ENCODE results near the gene NBEAL1. TPM values are rescaled to one million over a fixed set of nuclear protein-coding genes. Genes with fewer than 3 reads are reported as not detected.
A peak's percentile ranks its signal among the peaks of the same experiment; 100 is the strongest.
"Not testable (repeated sequence)": the region's sequence is repeated elsewhere in the genome, so short reads cannot be mapped to it uniquely, and the experiment has no call there.

NBEAL1 gene
- 11.6 TPM for total RNA-seq (ENCODE audit: unreplicated experiment)
- long read RNA-seq, partial matches to known transcripts, result 2 of 3 reads
- long read RNA-seq, other reads (novel, unspliced or antisense), result 1 of 3 reads

DNA sequence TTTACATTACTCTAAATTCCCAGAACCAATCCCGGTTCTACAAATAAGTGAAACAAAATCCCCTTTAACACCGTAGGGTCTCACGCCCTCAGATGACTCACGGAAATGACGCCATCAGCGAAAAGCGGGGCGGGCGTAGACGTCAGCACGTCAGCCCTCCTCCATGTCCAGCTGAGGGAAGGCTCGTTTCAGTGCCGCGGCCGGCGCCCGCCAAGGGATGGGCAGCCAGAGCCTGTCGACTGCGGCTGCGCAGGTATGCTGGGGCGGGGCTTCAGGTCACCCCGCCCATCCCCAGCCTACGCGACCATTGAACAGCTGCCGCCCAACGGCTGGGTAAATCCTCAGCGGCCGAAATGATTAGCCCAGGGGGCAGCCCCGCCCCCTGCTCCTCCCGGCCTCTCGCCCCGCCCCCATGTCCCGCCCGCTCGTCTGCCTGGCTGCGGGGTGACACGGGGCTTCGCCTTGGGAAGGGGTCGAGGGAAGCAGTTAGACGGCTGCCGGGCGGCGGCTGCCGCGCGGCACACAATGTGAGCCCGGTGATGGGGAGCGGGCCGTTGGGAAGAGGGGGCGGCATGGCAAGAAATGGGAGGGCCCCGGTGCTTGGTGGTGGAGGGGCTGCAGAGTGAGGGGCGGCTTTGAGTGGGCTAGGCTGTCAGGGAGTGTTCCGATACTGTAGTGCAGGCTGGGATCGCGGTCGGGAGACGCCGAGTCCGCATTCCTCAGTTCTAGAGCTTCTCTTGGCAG, at the start of gene NBEAL1:
NBEAL1 (plus strand) TSS at position 420 of the 744 bp plus-strand sequence. CDS start 1,510 bp downstream, outside the sequence.
- H3K27me3 Mint-ChIP-seq (ENCODE audit: unreplicated experiment), result no peaks in the 10 kb centered on the region
- H3K4me3 Mint-ChIP-seq (ENCODE audit: unreplicated experiment), result peak within 1 kb of the TSS; percentile 96
- peak; percentile 99 for DNase-seq (ENCODE audit: low spot score)
- no peaks in the 10 kb centered on the region for H3K36me3 Mint-ChIP-seq (ENCODE audit: low read depth, unreplicated experiment)
- peaks cover 11% of the 10 kb centered on the region for H3K4me1 Mint-ChIP-seq (ENCODE audit: unreplicated experiment)
- TF ChIP-seq, protein P1, sequence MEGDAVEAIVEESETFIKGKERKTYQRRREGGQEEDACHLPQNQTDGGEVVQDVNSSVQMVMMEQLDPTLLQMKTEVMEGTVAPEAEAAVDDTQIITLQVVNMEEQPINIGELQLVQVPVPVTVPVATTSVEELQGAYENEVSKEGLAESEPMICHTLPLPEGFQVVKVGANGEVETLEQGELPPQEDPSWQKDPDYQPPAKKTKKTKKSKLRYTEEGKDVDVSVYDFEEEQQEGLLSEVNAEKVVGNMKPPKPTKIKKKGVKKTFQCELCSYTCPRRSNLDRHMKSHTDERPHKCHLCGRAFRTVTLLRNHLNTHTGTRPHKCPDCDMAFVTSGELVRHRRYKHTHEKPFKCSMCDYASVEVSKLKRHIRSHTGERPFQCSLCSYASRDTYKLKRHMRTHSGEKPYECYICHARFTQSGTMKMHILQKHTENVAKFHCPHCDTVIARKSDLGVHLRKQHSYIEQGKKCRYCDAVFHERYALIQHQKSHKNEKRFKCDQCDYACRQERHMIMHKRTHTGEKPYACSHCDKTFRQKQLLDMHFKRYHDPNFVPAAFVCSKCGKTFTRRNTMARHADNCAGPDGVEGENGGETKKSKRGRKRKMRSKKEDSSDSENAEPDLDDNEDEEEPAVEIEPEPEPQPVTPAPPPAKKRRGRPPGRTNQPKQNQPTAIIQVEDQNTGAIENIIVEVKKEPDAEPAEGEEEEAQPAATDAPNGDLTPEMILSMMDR (IDR thresholded peaks at IDR 0.05; ENCODE audit: unreplicated experiment), result no peak
- no peaks in the 10 kb centered on the region for H3K9me3 Mint-ChIP-seq (ENCODE audit: unreplicated experiment)
- H3K27ac Mint-ChIP-seq (ENCODE audit: unreplicated experiment), result peak within 1 kb of the TSS; percentile 99

DNA sequence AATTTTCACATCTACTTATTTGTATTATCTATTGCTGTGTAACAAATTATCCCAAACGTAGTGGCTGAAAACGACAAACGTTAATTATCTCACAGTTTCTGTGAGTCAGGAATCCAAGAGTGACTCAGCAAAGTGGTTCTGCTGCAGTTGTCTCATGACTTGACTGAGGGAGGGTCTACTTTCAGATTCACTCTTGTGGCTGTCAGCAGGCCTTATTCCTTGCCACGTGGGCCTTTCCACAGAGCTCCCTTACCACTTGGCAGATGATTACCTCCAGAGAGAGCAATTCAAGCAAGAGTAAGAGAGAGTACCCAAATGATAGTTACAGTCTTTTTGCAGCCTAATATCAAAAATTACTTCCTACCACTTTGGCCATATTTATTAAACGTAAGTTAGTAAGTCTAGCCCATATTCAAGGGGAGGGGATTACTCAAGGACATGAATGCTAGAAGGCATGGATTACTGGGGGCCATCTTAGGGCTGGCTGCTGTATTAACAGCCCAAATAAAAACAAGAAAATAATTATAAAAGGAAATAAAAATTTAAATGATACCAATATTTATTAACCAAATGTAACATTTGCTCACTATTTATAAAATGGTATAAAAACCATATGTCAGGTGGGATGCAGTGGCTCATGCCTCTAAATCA, 48.7 kb upstream of the NBEAL1 start:
- TF ChIP-seq, protein P1 (IDR thresholded peaks at IDR 0.05; ENCODE audit: unreplicated experiment), result no peak
- H3K4me1 Mint-ChIP-seq (ENCODE audit: unreplicated experiment), result no peaks in the 10 kb centered on the region
- no peak overlapping the region for H3K27ac Mint-ChIP-seq (ENCODE audit: unreplicated experiment)
- no peaks in the 10 kb centered on the region for H3K36me3 Mint-ChIP-seq (ENCODE audit: low read depth, unreplicated experiment)
- no peak overlapping the region for H3K4me3 Mint-ChIP-seq (ENCODE audit: unreplicated experiment)
- no peaks in the 10 kb centered on the region for H3K27me3 Mint-ChIP-seq (ENCODE audit: unreplicated experiment)
- H3K9me3 Mint-ChIP-seq (ENCODE audit: unreplicated experiment), result no peaks in the 10 kb centered on the region
- no peak for DNase-seq (ENCODE audit: low spot score)

DNA sequence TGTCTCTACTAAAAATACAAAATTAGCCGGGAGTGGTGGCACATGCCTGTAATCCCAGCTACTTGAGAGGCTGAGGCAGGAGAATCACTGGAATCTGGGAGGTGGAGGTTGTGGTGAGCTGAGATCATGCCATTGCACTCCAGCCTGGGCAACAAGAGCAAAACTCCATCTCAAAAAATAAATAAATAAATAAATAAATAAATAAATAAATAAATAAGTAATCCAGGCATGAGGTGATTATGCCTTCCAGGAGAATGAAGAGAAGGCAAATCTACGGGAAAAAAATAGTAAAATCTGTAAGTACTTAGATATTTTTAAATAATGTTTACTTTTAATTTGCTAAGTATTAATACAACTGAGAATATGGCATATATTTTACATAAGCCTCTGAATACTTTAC, 45.3 kb upstream of the NBEAL1 start:
- not testable (repeated sequence) for H3K27ac Mint-ChIP-seq (ENCODE audit: unreplicated experiment); DNase-seq (ENCODE audit: low spot score); H3K36me3 Mint-ChIP-seq (ENCODE audit: low read depth, unreplicated experiment); H3K4me1 Mint-ChIP-seq (ENCODE audit: unreplicated experiment); H3K9me3 Mint-ChIP-seq (ENCODE audit: unreplicated experiment); H3K4me3 Mint-ChIP-seq (ENCODE audit: unreplicated experiment); H3K27me3 Mint-ChIP-seq (ENCODE audit: unreplicated experiment)

DNA sequence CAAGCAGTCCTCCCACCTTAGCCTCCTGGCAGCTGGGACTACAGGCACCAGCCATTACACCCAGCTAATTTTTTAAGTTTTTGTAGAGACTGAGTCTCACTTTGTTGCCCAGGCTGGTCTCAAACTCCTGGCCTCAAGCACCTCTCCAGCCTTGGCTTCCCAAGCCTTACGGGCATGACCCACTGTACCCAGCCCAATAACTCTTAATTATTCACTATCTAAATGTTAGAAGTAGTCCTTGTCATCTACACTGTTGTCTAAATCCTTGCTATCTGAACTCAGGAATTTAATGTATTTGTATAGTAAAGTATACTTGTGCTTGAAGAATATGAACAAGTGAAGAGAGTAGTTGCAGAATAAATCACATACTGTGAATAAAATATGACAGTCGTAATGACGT, 37.9 kb upstream of the NBEAL1 start:
- Mint-ChIP-seq H3K27me3 (ENCODE audit: unreplicated experiment) (peaks cover 2% of the 10 kb centered on the region), H3K36me3 (ENCODE audit: low read depth, unreplicated experiment) (peaks cover 14% of the 10 kb centered on the region), H3K9me3 (ENCODE audit: unreplicated experiment) (no peaks in the 10 kb centered on the region), H3K4me3 (ENCODE audit: unreplicated experiment) (no peak overlapping the region), H3K4me1 (ENCODE audit: unreplicated experiment) (no peaks in the 10 kb centered on the region), H3K27ac (ENCODE audit: unreplicated experiment) (no peak overlapping the region)
- no peak for DNase-seq (ENCODE audit: low spot score)
- TF ChIP-seq, protein P1 (IDR thresholded peaks at IDR 0.05; ENCODE audit: unreplicated experiment), result no peak

DNA sequence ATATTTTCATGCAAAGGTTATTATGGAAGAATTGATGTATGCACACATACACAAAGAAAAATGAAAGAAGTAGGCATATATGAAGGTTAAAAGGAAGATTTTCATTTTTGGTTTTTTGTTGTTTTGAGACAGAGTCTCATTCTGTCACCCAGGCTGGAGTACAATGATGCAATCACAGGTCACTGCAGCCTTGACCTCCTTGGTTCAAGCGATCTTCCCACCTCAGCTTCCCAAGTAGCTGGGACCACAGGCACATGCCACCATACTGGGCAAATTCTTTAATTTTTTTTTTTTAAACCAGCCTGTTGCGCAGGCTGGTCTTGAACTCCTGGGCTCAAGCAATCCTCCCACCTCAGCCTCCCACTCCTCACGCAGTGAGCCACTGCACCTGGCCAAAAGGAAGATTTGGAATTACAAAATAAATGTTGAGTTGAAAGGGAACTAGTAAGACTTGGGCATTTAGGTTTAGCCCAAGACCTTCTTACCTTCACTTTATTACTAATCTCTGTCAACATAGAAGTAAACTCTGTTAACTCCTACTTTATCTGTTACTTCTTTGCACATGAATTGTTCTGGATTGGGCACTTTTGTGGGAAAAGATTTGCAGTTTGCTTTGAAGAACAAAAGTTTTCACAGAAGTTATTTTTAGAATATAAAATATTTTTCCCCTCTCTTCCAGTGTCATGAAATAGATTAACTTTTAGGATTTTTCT, 31.7 kb upstream of the NBEAL1 start:
- Mint-ChIP-seq H3K36me3 (ENCODE audit: low read depth, unreplicated experiment) (peaks cover 11% of the 10 kb centered on the region), H3K9me3 (ENCODE audit: unreplicated experiment) (no peaks in the 10 kb centered on the region), H3K27ac (ENCODE audit: unreplicated experiment) (no peak overlapping the region), H3K4me3 (ENCODE audit: unreplicated experiment) (no peak overlapping the region), H3K27me3 (ENCODE audit: unreplicated experiment) (peaks cover 2% of the 10 kb centered on the region), H3K4me1 (ENCODE audit: unreplicated experiment) (no peaks in the 10 kb centered on the region)
- DNase-seq (ENCODE audit: low spot score), result no peak
- TF ChIP-seq, protein P1 (IDR thresholded peaks at IDR 0.05; ENCODE audit: unreplicated experiment), result no peak

All from endothelial cell (in vitro differentiated cells).